HCT116 (cell line): ENCODE data around the gene DNASE2B. TPM values are rescaled to one million over a fixed set of nuclear protein-coding genes. Genes with fewer than 3 reads are reported as not detected.

Experiments used
- ATAC-seq: fragments of 200-7000 bp; cut with Tn5 transposase; 2 replicates; pipeline ENCODE4 v1.9.1; 2020; ENCODE audit warnings: mild to moderate bottlenecking, moderate library complexity
- BruUV-seq: library from RNA; stranded (reverse); fragments of 400-500 nt; replicated peaks from 2 replicates; lab custom pipeline; 2021; lab: Mats Ljungman, UMichigan
- CTCF ChIA-PET: fragments of 300-600 bp; sonication (Branson Sonifier 250); formaldehyde crosslinking; loops from one replicate; lab custom pipeline; 2021; ENCODE audit warnings: antibody characterized with exemption; lab: Charles Lee
- POLR2A ChIA-PET: fragments of 300-600, 350-600 bp; sonication (Branson Sonifier 250); formaldehyde crosslinking; loops from one replicate; lab custom pipeline; 2021; ENCODE audit warnings: antibody characterized with exemption; lab: Charles Lee
- RAD21 ChIA-PET, 2 experiments: fragments of 300-600 bp; sonication (Branson Sonifier 250); formaldehyde crosslinking; loops; one replicate each; lab custom pipeline; 2023; ENCODE audit warnings: low total read pairs in 2 of 2; ENCODE audit not compliant: uncharacterized antibody in 2 of 2, unreplicated experiment in 2 of 2, low non-redundant PET in 1 of 2; lab: Charles Lee
- DNase-seq: peaks from one replicate; pipeline ENCODE4 v3.0.0-alpha.2; 2010; ENCODE audit warnings: low read depth, low spot score
- H2AFZ ChIP-seq: fragments of 200-600 bp; shearing (Covaris generic), sonication (generic); 2 replicates; pipeline ENCODE4 v1.6.1; 2017; ENCODE audit warnings: low read depth, mixed run types, mixed read lengths, antibody characterized with exemption, low read length; ENCODE audit not compliant: poor library complexity, severe bottlenecking
- H3K27ac ChIP-seq: 2 replicates; pipeline ENCODE4 v1.5.1; 2012; ENCODE audit warnings: low read depth, low read length
- H3K27me3 ChIP-seq: fragments of 200-600 bp; sonication (generic); 2 replicates; pipeline ENCODE4 v1.6.1; 2016; ENCODE audit warnings: mixed run types, low read length, mixed read lengths; ENCODE audit not compliant: insufficient read depth
- H3K36me3 ChIP-seq, 2 experiments: fragments of 200-500 bp in 1 of 2; fragments of 200-600 bp in 1 of 2; sonication (Bioruptor generic) in 1 of 2; sonication (generic) in 1 of 2; 2 replicates each; pipeline versions ENCODE4 v1.5.1 to v1.6.1; 2014 to 2016; ENCODE audit warnings: low read length in 2 of 2, inconsistent platforms in 1 of 2, mixed read lengths in 1 of 2, mixed run types in 1 of 2; ENCODE audit not compliant: insufficient read depth in 2 of 2, control insufficient read depth in 1 of 2
- H3K4me1 ChIP-seq, 2 experiments: fragments of 200-600 bp in 1 of 2; sonication (generic) in 1 of 2; 2 replicates each; pipeline versions ENCODE4 v1.5.1 to v1.6.1; 2012 to 2017; ENCODE audit warnings: low read length in 2 of 2, inconsistent platforms in 1 of 2, mild to moderate bottlenecking in 1 of 2, mixed read lengths in 1 of 2, mixed run types in 1 of 2, moderate library complexity in 1 of 2; ENCODE audit not compliant: insufficient read depth in 2 of 2, control insufficient read depth in 1 of 2
- H3K4me2 ChIP-seq: fragments of 200-600 bp; sonication (generic); 2 replicates; pipeline ENCODE4 v1.6.1; 2017; ENCODE audit warnings: mixed run types, low read length, mixed read lengths
- H3K4me3 ChIP-seq, 2 experiments: fragments of 200-600 bp in 1 of 2; sonication (generic) in 1 of 2; replicated peaks in 1 of 2; 2 replicates each; pipeline ENCODE4 v1.5.1; 2011 to 2016; ENCODE audit warnings: low read length in 2 of 2, control low read depth in 1 of 2, low read depth in 1 of 2, mild to moderate bottlenecking in 1 of 2, mixed read lengths in 1 of 2, mixed run types in 1 of 2
- H3K79me2 ChIP-seq: fragments of 200-600 bp; sonication (generic); 2 replicates; pipeline ENCODE4 v1.6.1; 2017; ENCODE audit warnings: mild to moderate bottlenecking, mixed run types, low read length, moderate library complexity, mixed read lengths; ENCODE audit not compliant: insufficient read depth
- H3K9ac ChIP-seq: fragments of 200-600 bp; sonication (generic); 2 replicates; pipeline ENCODE4 v1.6.1; 2016; ENCODE audit warnings: low read length, mixed read lengths
- H3K9me2 ChIP-seq: fragments of 200-600 bp; sonication (generic), shearing (Covaris generic); 2 replicates; pipeline ENCODE4 v1.6.1; 2017; ENCODE audit warnings: mixed run types, mild to moderate bottlenecking, moderate library complexity; ENCODE audit not compliant: insufficient read depth
- H3K9me3 ChIP-seq, 2 experiments: fragments of 200-500 bp in 1 of 2; fragments of 200-600 bp in 1 of 2; sonication (Bioruptor generic) in 1 of 2; sonication (generic) in 1 of 2; 2 replicates each; pipeline ENCODE4 v1.6.1; 2014 to 2017; ENCODE audit warnings: low read length in 2 of 2, mixed read lengths in 2 of 2, inconsistent platforms in 1 of 2, low read depth in 1 of 2, mild to moderate bottlenecking in 1 of 2, mixed run types in 1 of 2, moderate library complexity in 1 of 2; ENCODE audit not compliant: control insufficient read depth in 1 of 2, insufficient read depth in 1 of 2
- H4K20me1 ChIP-seq: fragments of 200-600 bp; sonication (generic), shearing (Covaris generic); 2 replicates; pipeline ENCODE4 v1.6.1; 2017; ENCODE audit warnings: mixed run types, mild to moderate bottlenecking, moderate library complexity; ENCODE audit not compliant: insufficient read depth
- CBX3 ChIP-seq: IDR thresholded peaks from 2 replicates; pipeline ENCODE4 v1.6.1; 2012; ENCODE audit warnings: low read depth
- EGR1 ChIP-seq: IDR thresholded peaks from 2 replicates; pipeline ENCODE4 v1.6.1; 2012; ENCODE audit warnings: low read depth
- EZH2phosphoT487 ChIP-seq: fragments of 200-600 bp; IDR thresholded peaks from 2 replicates; pipeline ENCODE4 v1.6.1; 2018; ENCODE audit warnings: antibody characterized with exemption, borderline replicate concordance
- POLR2A ChIP-seq: IDR thresholded peaks from 2 replicates; pipeline ENCODE4 v1.7.0; 2011; ENCODE audit warnings: borderline replicate concordance; ENCODE audit not compliant: insufficient read depth, insufficient read length; ENCODE audit errors: extremely low read depth
- SIN3A ChIP-seq: IDR thresholded peaks from 2 replicates; pipeline ENCODE4 v1.6.1; 2012; ENCODE audit warnings: low read depth
- intact Hi-C: fragments of 100-400 bp; cut with micrococcal nuclease; formaldehyde crosslinking; loops from 2 replicates; pipeline ENCODE4 v1.10.0; 2022
- total RNA-seq: library from RNA; stranded (reverse); gene quantifications from one replicate; pipeline ENCODE4 v1.2.1, GENCODE V29; 2021; ENCODE audit not compliant: unreplicated experiment
- TF ChIP-seq, protein P1 (sequence below), 3 experiments: fragments of 200-600 bp in 1 of 3; sonication (generic) in 1 of 3; IDR thresholded peaks in 2 of 3; conservative IDR thresholded peaks in 1 of 3; 2 replicates each; pipeline ENCODE4 v1.5.1; 2012 to 2017; ENCODE audit warnings: low read depth in 2 of 3, low read length in 2 of 3, antibody characterized with exemption in 1 of 3, borderline replicate concordance in 1 of 3, control low read depth in 1 of 3, mild to moderate bottlenecking in 1 of 3, mixed read lengths in 1 of 3, mixed run types in 1 of 3, moderate library complexity in 1 of 3; ENCODE audit not compliant: insufficient read depth in 1 of 3
- TF ChIP-seq, protein P2 (sequence below): IDR thresholded peaks from 2 replicates; pipeline ENCODE4 v1.6.1; 2012
- TF ChIP-seq, protein P3 (sequence below): IDR thresholded peaks from 2 replicates; pipeline ENCODE4 v1.6.1; 2012; ENCODE audit warnings: low read depth

DNASE2B gene
- total RNA-seq, 1 experiment from 2014 or later: 0.42 TPM

DNA sequence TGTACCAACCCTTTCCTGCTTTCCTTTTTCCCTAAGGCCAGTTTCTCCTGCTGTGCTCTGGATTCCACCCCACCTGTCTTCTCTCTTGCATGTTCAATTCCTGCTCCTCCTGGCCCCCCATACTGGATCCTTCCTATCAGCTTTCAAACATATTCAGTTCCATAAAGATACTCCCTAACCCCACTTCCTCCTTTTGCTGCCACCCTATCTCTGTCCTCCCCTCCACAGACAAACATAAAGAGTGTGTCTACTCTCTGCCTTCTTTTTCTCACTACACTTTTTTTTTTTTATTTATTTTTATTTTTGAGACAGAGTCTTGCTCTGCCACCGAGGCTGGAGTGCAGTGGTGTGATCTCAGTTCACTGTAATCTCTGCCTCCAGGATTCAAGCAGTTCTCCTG lies 63.8 kb downstream of the DNASE2B start:
- Histone ChIP-seq H3K79me2 (no peaks in the 10 kb centered on the region), H3K27ac (no peak overlapping the region), H3K4me2 (no peak overlapping the region), H3K9me3 (no peaks in the 10 kb centered on the region), H3K4me1 (peaks cover 0 to under 1% of the 10 kb centered on the region in 2 experiments; a peak in 1 of 4 replicates), H3K27me3 (no peaks in the 10 kb centered on the region), H3K9ac (no peak overlapping the region), H3K9me2 (no peaks in the 10 kb centered on the region), H4K20me1 (no peaks in the 10 kb centered on the region), H3K36me3 (no peaks in the 10 kb centered on the region), H2AFZ (no peak overlapping the region), H3K4me3 (no peak overlapping the region)
- POLR2A ChIA-PET: no interaction called here
- no TSS peak for BruUV-seq
- TF ChIP-seq, protein P1, sequence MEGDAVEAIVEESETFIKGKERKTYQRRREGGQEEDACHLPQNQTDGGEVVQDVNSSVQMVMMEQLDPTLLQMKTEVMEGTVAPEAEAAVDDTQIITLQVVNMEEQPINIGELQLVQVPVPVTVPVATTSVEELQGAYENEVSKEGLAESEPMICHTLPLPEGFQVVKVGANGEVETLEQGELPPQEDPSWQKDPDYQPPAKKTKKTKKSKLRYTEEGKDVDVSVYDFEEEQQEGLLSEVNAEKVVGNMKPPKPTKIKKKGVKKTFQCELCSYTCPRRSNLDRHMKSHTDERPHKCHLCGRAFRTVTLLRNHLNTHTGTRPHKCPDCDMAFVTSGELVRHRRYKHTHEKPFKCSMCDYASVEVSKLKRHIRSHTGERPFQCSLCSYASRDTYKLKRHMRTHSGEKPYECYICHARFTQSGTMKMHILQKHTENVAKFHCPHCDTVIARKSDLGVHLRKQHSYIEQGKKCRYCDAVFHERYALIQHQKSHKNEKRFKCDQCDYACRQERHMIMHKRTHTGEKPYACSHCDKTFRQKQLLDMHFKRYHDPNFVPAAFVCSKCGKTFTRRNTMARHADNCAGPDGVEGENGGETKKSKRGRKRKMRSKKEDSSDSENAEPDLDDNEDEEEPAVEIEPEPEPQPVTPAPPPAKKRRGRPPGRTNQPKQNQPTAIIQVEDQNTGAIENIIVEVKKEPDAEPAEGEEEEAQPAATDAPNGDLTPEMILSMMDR (IDR thresholded peaks at IDR 0.05 in 2 of 3, conservative IDR thresholded peaks at IDR 0.05 in 1 of 3; ENCODE audit: borderline replicate concordance in 1 of 3, insufficient read depth in 1 of 3, low read depth in 2 of 3, low read length in 2 of 3): no peak
- TF ChIP-seq EZH2phosphoT487 (no peak), SIN3A (no peak), CBX3 (no peak), POLR2A (no peak), EGR1 (no peak)
- TF ChIP-seq, protein P2, sequence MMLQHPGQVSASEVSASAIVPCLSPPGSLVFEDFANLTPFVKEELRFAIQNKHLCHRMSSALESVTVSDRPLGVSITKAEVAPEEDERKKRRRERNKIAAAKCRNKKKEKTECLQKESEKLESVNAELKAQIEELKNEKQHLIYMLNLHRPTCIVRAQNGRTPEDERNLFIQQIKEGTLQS: no peak
- TF ChIP-seq, protein P3, sequence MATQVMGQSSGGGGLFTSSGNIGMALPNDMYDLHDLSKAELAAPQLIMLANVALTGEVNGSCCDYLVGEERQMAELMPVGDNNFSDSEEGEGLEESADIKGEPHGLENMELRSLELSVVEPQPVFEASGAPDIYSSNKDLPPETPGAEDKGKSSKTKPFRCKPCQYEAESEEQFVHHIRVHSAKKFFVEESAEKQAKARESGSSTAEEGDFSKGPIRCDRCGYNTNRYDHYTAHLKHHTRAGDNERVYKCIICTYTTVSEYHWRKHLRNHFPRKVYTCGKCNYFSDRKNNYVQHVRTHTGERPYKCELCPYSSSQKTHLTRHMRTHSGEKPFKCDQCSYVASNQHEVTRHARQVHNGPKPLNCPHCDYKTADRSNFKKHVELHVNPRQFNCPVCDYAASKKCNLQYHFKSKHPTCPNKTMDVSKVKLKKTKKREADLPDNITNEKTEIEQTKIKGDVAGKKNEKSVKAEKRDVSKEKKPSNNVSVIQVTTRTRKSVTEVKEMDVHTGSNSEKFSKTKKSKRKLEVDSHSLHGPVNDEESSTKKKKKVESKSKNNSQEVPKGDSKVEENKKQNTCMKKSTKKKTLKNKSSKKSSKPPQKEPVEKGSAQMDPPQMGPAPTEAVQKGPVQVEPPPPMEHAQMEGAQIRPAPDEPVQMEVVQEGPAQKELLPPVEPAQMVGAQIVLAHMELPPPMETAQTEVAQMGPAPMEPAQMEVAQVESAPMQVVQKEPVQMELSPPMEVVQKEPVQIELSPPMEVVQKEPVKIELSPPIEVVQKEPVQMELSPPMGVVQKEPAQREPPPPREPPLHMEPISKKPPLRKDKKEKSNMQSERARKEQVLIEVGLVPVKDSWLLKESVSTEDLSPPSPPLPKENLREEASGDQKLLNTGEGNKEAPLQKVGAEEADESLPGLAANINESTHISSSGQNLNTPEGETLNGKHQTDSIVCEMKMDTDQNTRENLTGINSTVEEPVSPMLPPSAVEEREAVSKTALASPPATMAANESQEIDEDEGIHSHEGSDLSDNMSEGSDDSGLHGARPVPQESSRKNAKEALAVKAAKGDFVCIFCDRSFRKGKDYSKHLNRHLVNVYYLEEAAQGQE: no peak
- DNase-seq (no peak), ATAC-seq (no peak)
- CTCF ChIA-PET: no interaction called here
- intact Hi-C loops: no loop called here
- RAD21 ChIA-PET: no interaction called here

Other genes starting within 250 kb of the DNASE2B start
- gene SAMD13, start 96.8 kb upstream of the DNASE2B start, total RNA-seq: 14.9 TPM
- 86.9 TPM for gene RPF1, start 80.8 kb downstream of the DNASE2B start, total RNA-seq
- gene SPATA1, start 107.9 kb downstream of the DNASE2B start, total RNA-seq: 3.1 TPM
- 193 TPM for gene GNG5, start 108.1 kb downstream of the DNASE2B start, total RNA-seq
- 19.5 TPM for gene CTBS, start 176.0 kb downstream of the DNASE2B start, total RNA-seq